IPS-18a (cell line): ENCODE results near the gene GDPD3.
"Not testable (repeated sequence)": the region's sequence is repeated elsewhere in the genome, so short reads cannot be mapped to it uniquely, and the experiment has no call there.

Experiments
- H3K27ac ChIP-seq: one replicate; pipeline ENCODE4 v1.5.1; 2013; ENCODE audit warnings: low read length
- H3K27me3 ChIP-seq: one replicate; pipeline ENCODE4 v1.6.1; 2013; ENCODE audit warnings: mild to moderate bottlenecking, low read length; ENCODE audit not compliant: control insufficient read depth, insufficient read depth
- H3K36me3 ChIP-seq: one replicate; pipeline ENCODE4 v1.6.1; 2013; ENCODE audit warnings: low read depth, low read length; ENCODE audit not compliant: control insufficient read depth
- H3K4me1 ChIP-seq: one replicate; pipeline ENCODE4 v1.6.1; 2013; ENCODE audit warnings: low read depth, low read length; ENCODE audit not compliant: control insufficient read depth
- H3K4me3 ChIP-seq: one replicate; pipeline ENCODE4 v1.5.1; 2013; ENCODE audit warnings: low read length
- H3K9ac ChIP-seq: one replicate; pipeline ENCODE4 v1.6.1; 2013; ENCODE audit warnings: mild to moderate bottlenecking, low read length, moderate library complexity
- H3K9me3 ChIP-seq: one replicate; pipeline ENCODE4 v1.6.1; 2013; ENCODE audit warnings: low read depth, low read length; ENCODE audit not compliant: control insufficient read depth

GDPD3 gene

GRCh38 chr16:30142672-30143346 lies 29.5 kb upstream of the GDPD3 start:
- H3K9ac ChIP-seq: no peak overlapping the region
- H3K4me1 ChIP-seq: no peaks in the 10 kb centered on the region
- H3K27me3 ChIP-seq: no peaks in the 10 kb centered on the region
- H3K9me3 ChIP-seq: no peaks in the 10 kb centered on the region
- H3K36me3 ChIP-seq: no peaks in the 10 kb centered on the region
- H3K27ac ChIP-seq: no peak overlapping the region
- no peak overlapping the region for H3K4me3 ChIP-seq

- no peaks in the 10 kb centered on the region for H3K27me3 ChIP-seq
- H3K4me1 ChIP-seq: no peaks in the 10 kb centered on the region
- no peak overlapping the region for H3K4me3 ChIP-seq
- H3K9ac ChIP-seq: no peak overlapping the region
- H3K36me3 ChIP-seq: no peaks in the 10 kb centered on the region
- no peak overlapping the region for H3K27ac ChIP-seq
- H3K9me3 ChIP-seq: no peaks in the 10 kb centered on the region
Observed at GRCh38 chr16:30141750-30142149, 28.4 kb upstream of the GDPD3 start.

- Histone ChIP-seq H3K9me3 (no peaks in the 10 kb centered on the region), H3K36me3 (no peaks in the 10 kb centered on the region), H3K9ac (no peak overlapping the region), H3K27ac (no peak overlapping the region), H3K27me3 (no peaks in the 10 kb centered on the region), H3K4me3 (no peak overlapping the region), H3K4me1 (no peaks in the 10 kb centered on the region)
Observed at GRCh38 chr16:30139583-30140481, 26.5 kb upstream of the GDPD3 start.

GRCh38 chr16:30137897-30138296 lies 24.6 kb upstream of the GDPD3 start:
- H3K27me3 ChIP-seq: no peaks in the 10 kb centered on the region
- H3K27ac ChIP-seq: no peak overlapping the region
- H3K9me3 ChIP-seq: no peaks in the 10 kb centered on the region
- H3K9ac ChIP-seq: no peak overlapping the region
- no peaks in the 10 kb centered on the region for H3K4me1 ChIP-seq
- H3K36me3 ChIP-seq: no peaks in the 10 kb centered on the region
- no peak overlapping the region for H3K4me3 ChIP-seq

GRCh38 chr16:30136971-30137605 lies 23.8 kb upstream of the GDPD3 start:
- no peak overlapping the region for H3K27ac ChIP-seq
- no peak overlapping the region for H3K4me3 ChIP-seq
- no peaks in the 10 kb centered on the region for H3K4me1 ChIP-seq
- H3K36me3 ChIP-seq: no peaks in the 10 kb centered on the region
- H3K27me3 ChIP-seq: no peaks in the 10 kb centered on the region
- H3K9me3 ChIP-seq: no peaks in the 10 kb centered on the region
- H3K9ac ChIP-seq: no peak overlapping the region

- no peaks in the 10 kb centered on the region for H3K27me3 ChIP-seq
- H3K9me3 ChIP-seq: no peaks in the 10 kb centered on the region
- no peak overlapping the region for H3K27ac ChIP-seq
- H3K4me3 ChIP-seq: no peak overlapping the region
- H3K4me1 ChIP-seq: no peaks in the 10 kb centered on the region
- no peak overlapping the region for H3K9ac ChIP-seq
- H3K36me3 ChIP-seq: no peaks in the 10 kb centered on the region
Observed at GRCh38 chr16:30132591-30132990, 19.3 kb upstream of the GDPD3 start.

- H3K36me3 ChIP-seq: no peaks in the 10 kb centered on the region
Observed at GRCh38 chr16:30131869-30132475, 18.6 kb upstream of the GDPD3 start.

GRCh38 chr16:30127993-30128392 lies 14.7 kb upstream of the GDPD3 start:
- H3K27me3 ChIP-seq: no peaks in the 10 kb centered on the region
- H3K36me3 ChIP-seq: no peaks in the 10 kb centered on the region
- no peak overlapping the region for H3K27ac ChIP-seq
- no peak overlapping the region for H3K9ac ChIP-seq
- no peak overlapping the region for H3K4me3 ChIP-seq
- no peaks in the 10 kb centered on the region for H3K9me3 ChIP-seq
- no peaks in the 10 kb centered on the region for H3K4me1 ChIP-seq

More at GRCh38 chr16:30131869-30132475, 18.6 kb upstream of the GDPD3 start:
- H3K9ac ChIP-seq: no peak overlapping the region
- no peaks in the 10 kb centered on the region for H3K9me3 ChIP-seq
- no peak overlapping the region for H3K4me3 ChIP-seq
- no peak overlapping the region for H3K27ac ChIP-seq
- H3K27me3 ChIP-seq: no peaks in the 10 kb centered on the region
- no peaks in the 10 kb centered on the region for H3K4me1 ChIP-seq

- H3K4me1 ChIP-seq, H3K36me3 ChIP-seq, H3K27me3 ChIP-seq, H3K4me3 ChIP-seq, H3K9ac ChIP-seq, H3K27ac ChIP-seq, H3K9me3 ChIP-seq: not testable (repeated sequence)
Observed at GRCh38 chr16:30125690-30126089, 12.4 kb upstream of the GDPD3 start.

- no peak overlapping the region for H3K4me3 ChIP-seq
- no peaks in the 10 kb centered on the region for H3K36me3 ChIP-seq
- no peak overlapping the region for H3K9ac ChIP-seq
- H3K27ac ChIP-seq: no peak overlapping the region
- H3K27me3 ChIP-seq: no peaks in the 10 kb centered on the region
- H3K4me1 ChIP-seq: no peaks in the 10 kb centered on the region
- H3K9me3 ChIP-seq: no peaks in the 10 kb centered on the region
Observed at GRCh38 chr16:30124985-30125379, 11.6 kb upstream of the GDPD3 start.

GRCh38 chr16:30122604-30123160 lies 9.3 kb upstream of the GDPD3 start:
- Histone ChIP-seq H3K27ac (no peak overlapping the region), H3K36me3 (no peaks in the 10 kb centered on the region), H3K9me3 (no peaks in the 10 kb centered on the region), H3K4me1 (no peaks in the 10 kb centered on the region), H3K4me3 (peak overlapping the region; percentile 81), H3K9ac (peak overlapping the region; percentile 18), H3K27me3 (no peaks in the 10 kb centered on the region)
